GM12801 (cell line): Measurements from ENCODE around the gene HIRA.

Experiments used
- TF ChIP-seq, protein P1 (sequence below): IDR thresholded peaks from one replicate; pipeline ENCODE4 v1.5.1; 2011; ENCODE audit warnings: control low read depth; ENCODE audit not compliant: insufficient read length; ENCODE audit errors: extremely low read depth

HIRA gene

DNA sequence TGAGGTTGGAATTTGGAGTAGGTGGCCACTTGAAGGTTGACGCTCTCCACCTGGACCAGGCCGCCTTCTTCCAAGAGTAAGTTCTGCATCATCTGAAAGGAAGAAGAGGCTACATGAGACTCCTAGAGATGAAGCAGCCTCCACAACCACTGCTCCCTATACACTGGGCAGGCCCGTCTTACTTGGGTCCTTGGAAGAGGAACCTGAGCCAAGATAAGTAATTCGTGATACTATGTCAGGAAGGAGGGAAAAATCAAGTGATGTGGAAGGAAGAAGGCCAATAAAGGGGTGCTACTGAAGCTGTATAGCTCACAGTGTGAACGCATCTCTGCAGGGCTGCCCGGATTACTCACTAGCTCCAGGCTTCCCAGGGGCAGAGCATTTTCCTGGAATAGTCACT, 36.4 kb upstream of the HIRA start:
- TF ChIP-seq, protein P1, sequence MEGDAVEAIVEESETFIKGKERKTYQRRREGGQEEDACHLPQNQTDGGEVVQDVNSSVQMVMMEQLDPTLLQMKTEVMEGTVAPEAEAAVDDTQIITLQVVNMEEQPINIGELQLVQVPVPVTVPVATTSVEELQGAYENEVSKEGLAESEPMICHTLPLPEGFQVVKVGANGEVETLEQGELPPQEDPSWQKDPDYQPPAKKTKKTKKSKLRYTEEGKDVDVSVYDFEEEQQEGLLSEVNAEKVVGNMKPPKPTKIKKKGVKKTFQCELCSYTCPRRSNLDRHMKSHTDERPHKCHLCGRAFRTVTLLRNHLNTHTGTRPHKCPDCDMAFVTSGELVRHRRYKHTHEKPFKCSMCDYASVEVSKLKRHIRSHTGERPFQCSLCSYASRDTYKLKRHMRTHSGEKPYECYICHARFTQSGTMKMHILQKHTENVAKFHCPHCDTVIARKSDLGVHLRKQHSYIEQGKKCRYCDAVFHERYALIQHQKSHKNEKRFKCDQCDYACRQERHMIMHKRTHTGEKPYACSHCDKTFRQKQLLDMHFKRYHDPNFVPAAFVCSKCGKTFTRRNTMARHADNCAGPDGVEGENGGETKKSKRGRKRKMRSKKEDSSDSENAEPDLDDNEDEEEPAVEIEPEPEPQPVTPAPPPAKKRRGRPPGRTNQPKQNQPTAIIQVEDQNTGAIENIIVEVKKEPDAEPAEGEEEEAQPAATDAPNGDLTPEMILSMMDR: no peak

DNA sequence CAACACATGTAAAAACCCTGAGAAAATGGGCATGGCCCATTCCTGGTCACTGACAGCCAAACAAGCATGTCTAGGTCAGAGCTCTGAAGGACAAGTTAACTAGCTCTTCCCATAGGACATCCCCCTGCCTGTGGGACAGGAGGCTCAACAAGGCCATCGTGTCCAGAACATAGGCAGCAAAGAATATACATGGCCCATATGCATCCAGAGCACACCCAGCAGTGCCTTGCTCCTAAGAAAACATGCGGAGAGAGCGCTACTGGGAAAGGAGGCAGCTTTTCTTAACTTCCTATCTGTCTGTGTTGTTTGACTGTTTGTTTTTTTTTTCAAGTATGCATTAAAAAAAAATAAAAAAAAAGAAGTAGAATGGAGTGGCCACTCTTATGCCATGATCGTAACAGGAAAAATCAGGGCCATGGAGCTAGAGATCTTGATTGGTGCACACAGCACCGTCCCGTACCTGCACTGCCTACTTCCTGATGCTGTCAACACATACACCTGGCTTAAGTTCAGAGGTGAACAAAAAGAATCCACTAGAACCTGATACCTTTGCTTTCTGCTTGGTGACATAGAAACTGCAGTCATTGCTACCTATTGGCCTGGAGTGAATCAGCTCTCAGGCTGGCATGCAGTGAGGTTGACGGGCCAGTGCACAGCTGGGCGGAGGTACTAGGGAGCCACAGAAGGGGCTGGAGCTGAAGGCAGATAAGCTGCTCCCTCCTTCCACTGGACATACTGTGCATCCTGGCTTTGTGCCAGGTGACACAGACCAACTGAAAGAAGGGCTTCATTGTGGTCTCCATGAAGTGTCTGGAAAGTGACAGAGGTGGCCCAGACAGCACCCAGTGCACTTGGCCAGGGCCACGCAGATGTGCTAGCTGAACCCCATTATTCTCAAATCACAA, 35.6 kb upstream of the HIRA start:
- TF ChIP-seq, protein P1: no peak

DNA sequence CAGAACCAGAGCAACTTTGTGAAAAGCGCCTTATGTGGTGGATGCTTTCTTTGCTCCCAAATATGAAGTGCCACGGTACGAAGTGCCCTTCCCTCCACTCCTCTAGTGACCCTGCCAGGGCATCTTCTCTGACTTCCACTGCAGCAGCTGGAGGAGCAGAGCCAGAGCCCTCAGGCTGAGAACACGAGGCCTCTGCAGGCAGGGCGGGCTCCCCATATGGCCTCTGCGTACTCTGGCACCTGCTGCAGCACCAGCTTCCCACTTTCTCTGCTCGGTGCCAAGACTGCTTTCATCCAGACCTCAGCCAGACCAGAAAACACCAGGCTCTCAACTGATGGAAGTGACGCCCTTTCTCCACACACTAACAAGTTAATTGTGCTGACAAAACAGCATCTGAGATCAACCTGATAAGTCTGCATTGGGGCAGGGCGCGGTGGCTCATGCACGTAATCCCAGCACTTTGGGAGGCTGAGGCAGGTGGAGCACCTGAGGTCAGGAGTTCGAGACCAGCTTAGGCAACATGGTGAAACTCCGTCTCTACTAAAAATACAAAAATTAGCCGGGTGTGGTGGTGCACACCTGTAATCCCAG, 34.7 kb upstream of the HIRA start:
- TF ChIP-seq, protein P1: no peak

DNA sequence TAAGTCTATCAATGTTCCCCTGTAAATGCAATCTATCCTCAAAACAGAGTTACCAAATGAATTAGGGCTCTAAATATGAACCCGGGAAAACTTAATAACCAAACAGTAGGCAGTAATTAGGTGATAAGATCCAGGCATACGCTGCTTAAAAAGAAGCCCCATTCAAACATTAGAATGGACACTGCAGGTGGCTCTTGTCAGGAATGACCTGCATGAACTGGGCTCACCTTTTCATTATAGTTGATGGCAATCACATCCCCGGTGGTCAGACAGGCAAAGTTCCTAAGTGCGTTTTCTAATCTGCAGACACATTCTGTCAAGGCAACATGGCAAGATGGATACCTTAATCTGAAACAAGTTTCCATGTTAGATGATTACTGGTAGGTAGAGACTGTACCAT, 33.4 kb upstream of the HIRA start:
- TF ChIP-seq, protein P1: no peak

DNA sequence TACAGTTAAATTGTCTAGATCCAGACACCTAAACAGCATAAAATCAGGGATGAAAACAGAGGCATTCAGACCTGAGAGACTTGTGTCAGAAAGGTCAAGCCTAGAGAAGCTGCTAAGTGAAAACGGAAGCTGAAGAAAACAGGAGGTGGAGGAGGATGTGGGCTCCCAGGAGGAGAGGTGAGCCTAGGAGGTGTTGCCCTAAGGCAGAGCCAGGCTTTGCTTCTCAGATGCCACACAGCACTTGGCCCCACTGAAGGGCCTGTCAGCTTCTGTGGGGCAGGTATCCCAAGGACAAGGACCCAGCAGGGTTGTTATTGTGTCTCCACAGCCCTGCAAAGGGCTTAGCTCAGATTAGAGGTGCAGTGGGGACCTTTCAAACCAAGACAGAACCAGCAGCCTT, 33.0 kb upstream of the HIRA start:
- TF ChIP-seq, protein P1: no peak

DNA sequence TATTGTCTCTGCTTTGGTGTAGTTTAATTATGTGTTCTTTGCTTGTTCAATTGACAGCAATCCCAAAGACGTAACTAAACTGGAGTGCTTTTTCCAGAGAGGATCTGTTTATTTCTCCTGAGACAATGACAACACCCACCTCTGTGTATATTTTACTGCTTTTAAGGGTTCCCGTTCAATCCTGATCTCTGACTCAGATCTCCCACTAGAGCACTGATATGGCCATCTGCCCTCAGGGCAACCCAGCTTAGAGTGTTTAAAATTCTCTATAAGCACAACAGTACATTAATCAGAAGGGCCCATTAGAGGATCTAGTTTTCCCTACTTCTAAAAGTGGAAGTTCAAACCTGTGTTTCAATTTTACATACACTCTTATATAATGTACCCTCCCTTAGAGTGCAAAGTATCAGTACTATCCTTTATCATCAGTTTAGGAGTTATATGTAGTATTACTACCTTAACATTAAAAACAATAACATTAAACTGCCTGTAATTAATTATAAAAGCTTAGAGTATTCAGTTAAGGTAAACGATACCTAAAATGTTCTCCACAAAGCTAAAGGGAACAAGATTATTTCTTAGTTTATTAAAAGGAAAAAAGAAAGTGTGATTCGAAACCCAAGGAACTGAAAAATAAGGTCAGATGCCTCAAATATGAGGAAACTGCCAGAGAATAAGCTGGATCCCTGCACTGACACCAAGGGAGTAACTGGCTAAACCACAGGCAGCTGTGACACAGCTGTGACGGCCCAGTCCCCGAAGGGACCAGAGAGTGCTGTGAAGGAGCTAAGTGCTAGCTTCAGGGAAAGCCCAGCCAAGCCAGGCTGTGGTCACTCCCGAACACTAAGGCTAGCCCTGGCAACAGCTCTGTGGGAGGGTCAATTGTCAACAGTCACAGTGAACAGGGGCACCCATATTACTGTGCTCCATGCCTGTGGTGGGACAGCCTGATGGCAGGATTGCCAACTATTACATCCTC, 32.2 kb upstream of the HIRA start:
- TF ChIP-seq, protein P1: no peak

DNA sequence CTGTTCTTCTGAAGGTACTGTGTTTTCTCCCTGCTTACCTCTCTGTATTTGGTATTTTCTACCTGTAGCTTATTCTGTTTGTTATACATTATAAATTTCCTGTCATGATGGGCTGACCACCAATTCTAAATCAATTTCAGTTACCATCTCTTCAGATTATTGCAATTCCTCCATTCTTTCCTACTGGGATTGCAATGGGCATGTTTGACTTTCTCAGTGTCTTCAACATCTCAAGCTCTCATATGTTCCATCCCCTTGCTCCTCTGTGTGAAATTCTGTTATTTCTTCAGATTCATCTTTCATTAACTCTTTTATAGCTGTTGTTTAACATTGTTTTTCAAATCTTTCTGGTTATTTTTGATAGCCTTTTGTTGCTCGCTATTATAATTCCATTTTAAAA, 31.5 kb upstream of the HIRA start:
- TF ChIP-seq, protein P1: no peak
